ENCODE data around the gene LRIG1. TPM values are rescaled to one million over a fixed set of nuclear protein-coding genes. Genes with fewer than 3 reads are reported as not detected.

Gene LRIG1
- total RNA-seq, 5 donors from 2014 or later (not counting 1 experiment from before 2014, with no cell fraction given): 33.5 to 49.8 (median 41.1) TPM

DNA sequence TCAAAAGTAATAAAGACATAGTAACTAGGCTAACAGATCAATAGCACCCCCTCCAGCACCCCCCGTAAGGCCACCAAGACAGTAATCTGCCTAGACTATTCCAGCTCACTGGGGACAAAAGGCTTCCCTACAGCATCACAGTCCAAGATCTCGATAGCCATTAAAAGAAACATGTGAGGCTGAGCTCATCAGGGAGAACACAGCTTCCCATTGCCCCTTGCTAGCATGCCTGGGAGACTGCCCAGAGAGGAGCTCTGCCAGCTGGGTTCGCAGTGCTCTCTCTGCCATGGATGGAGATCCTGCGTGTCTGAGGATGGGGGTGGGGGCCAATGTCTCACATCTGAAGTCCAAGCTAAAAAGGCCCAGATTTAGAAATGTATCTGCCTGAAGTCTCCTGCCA lies 17.8 kb downstream of the LRIG1 start:
- ChIA-PET CTCF (interaction anchor here (0.6 to 1.4 kb wide), 5 partner anchors 9 to 339 kb away, joined by 3 to 4 read pairs (median 3); no protein-coding TSS in a partner anchor), POLR2A (interaction anchor here (0.6 kb wide), 3 partner anchors 11 to 37 kb away, joined by 3 to 9 read pairs (median 3); no protein-coding TSS in a partner anchor)
- DNase-seq (no peak), ATAC-seq (replicated peaks in 1 of 4) (no peak)
- Histone ChIP-seq H3K36me3 (ENCODE audit: control insufficient read depth in 2 of 2, extremely low read depth in 1 of 2, insufficient read depth in 1 of 2, low read length in 1 of 2) (no peaks in the 10 kb centered on the region), H3K4me3 (ENCODE audit: control insufficient read depth in 1 of 2, extremely low read depth in 1 of 2, low read length in 1 of 2) (no peak overlapping the region), H3K4me1 (ENCODE audit: control insufficient read depth in 1 of 2, extremely low read depth in 1 of 2, insufficient read depth in 2 of 2, low read length in 2 of 2) (peaks cover 19 to 33% of the 10 kb centered on the region in 2 experiments), H3K27ac (ENCODE audit: low read length) (no peak overlapping the region), H3K9me3 (no peaks in the 10 kb centered on the region), H3K27me3 (replicated peaks in 1 of 2; ENCODE audit: control insufficient read depth in 2 of 2, extremely low read depth in 1 of 2, insufficient read depth in 2 of 2, low read length in 1 of 2) (no peaks in the 10 kb centered on the region)
- Mint-ChIP-seq H3K36me3 (peaks cover 14% of the 10 kb centered on the region), H3K4me3 (peak overlapping the region; percentile 49 to 63 (median 54)), H3K27ac (peak overlapping the region; percentile 79 to 88), H3K4me1 (peaks cover 42 to 89% (median 47%) of the 10 kb centered on the region in 3 donors), H3K27me3 (no peaks in the 10 kb centered on the region), H3K9me3 (no peaks in the 10 kb centered on the region)
- WGBS (ENCODE audit: insufficient coverage): 93% methylated on average over 4 of the region's 4 CpGs

DNA sequence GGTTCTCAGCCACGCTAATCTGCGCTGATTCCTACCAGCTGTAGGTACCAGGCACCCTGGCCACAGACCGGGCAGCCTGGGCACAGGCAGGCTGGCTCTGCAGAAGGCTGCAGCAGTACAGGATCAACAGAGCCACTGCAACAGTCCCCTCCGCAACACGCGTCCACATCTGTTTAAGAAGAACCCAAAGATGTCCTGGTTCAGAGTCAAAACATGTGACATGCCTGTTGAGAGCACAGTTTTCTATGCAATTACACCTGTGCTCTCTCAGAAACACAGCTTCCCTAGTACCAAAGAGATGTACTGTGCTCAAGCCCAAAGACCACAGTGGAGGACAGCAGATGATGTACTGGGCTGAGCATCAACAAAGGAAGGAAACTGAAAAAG lies 18.8 kb downstream of the LRIG1 start:
- Mint-ChIP-seq H3K9me3 (no peaks in the 10 kb centered on the region), H3K4me1 (peaks cover 36 to 92% (median 39%) of the 10 kb centered on the region in 3 donors)
- WGBS (ENCODE audit: insufficient coverage): 78% methylated on average over 6 of the region's 6 CpGs

DNA sequence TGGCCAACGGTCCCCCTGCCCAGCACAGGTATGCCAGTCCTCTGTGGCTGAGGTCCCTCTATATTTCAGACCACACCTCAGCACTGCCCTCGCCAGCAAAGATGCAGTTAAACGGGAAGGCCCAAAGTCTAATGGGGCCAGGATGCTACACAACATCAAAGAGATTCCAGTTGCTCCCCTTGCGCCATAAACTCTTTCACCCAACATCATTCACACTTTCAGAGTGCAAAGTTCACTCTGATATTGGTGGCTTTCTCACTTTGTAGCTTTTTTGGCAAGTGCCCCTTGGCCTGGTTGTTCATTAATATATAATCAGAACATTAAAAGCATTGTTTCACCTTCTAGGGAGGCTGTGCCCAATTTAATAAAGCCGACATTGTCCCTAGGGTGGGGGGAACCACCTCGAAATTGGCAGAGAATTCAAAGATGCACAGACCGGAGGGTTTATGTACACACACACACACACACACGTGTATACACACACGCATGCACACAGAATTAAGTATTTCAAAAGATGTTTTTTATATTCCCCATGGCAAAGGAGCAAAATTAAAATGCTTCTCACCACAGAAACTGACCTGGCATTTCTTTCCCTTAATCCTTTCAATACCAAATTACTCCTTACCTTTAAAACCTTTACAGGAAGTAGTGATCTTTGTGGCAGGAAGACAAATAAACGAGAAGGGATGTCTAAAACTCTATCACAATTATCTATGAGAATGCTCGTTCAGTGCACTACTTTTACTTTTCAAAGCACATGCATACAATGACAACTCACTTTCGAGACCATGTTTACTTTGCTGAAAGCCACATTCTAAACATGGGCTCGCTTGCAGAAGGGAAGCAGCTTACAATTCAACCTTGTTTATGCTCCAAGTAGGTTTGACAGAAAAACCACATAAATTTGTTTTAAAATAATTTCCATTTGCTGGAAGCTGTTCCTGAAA lies 19.5 kb downstream of the LRIG1 start:
- Histone ChIP-seq H3K4me1 (ENCODE audit: control insufficient read depth in 1 of 2, extremely low read depth in 1 of 2, insufficient read depth in 2 of 2, low read length in 2 of 2) (peaks cover 19 to 36% of the 10 kb centered on the region in 2 experiments), H3K4me3 (ENCODE audit: control insufficient read depth in 1 of 2, extremely low read depth in 1 of 2, low read length in 1 of 2) (peak overlapping the region in 1 of 2 donors; percentile 6), H3K36me3 (ENCODE audit: control insufficient read depth in 2 of 2, extremely low read depth in 1 of 2, insufficient read depth in 1 of 2, low read length in 1 of 2) (no peaks in the 10 kb centered on the region), H3K9me3 (no peaks in the 10 kb centered on the region), H3K27me3 (replicated peaks in 1 of 2; ENCODE audit: control insufficient read depth in 2 of 2, extremely low read depth in 1 of 2, insufficient read depth in 2 of 2, low read length in 1 of 2) (no peaks in the 10 kb centered on the region), H3K27ac (ENCODE audit: low read length) (peak overlapping the region; percentile 50)
- Mint-ChIP-seq H3K36me3 (peaks cover 14% of the 10 kb centered on the region), H3K4me1 (peaks cover 30 to 86% (median 33%) of the 10 kb centered on the region in 3 donors), H3K27ac (peak overlapping the region; percentile 88 to 93), H3K4me3 (peak overlapping the region; percentile 65 to 78 (median 75)), H3K27me3 (no peaks in the 10 kb centered on the region), H3K9me3 (no peaks in the 10 kb centered on the region)
- ChIA-PET POLR2A (interaction anchor here in 1 of 2 donors (0.9 kb wide), 1 partner anchor 9 kb away, joined by 4 read pairs; no protein-coding TSS in a partner anchor), CTCF (interaction anchor here in 1 of 2 donors (1.0 to 1.4 kb wide), 2 partner anchors 11 to 13 kb away, joined by 3 read pairs; no protein-coding TSS in a partner anchor)
- WGBS (ENCODE audit: insufficient coverage): 13% methylated on average over 7 of the region's 13 CpGs
- ATAC-seq (replicated peaks in 1 of 4) (peak in 3 of 4 experiments; percentile 28 to 36 (median 32)), DNase-seq (no peak)

More for the DNA sequence above, 18.8 kb downstream of the LRIG1 start:
- Mint-ChIP-seq H3K27me3 (no peaks in the 10 kb centered on the region), H3K36me3 (peaks cover 14% of the 10 kb centered on the region), H3K4me3 (peak overlapping the region; percentile 65 to 78 (median 75)), H3K27ac (peak overlapping the region; percentile 88 to 93)
- no peaks in the 10 kb centered on the region for H3K9me3 ChIP-seq
- H3K36me3 ChIP-seq (ENCODE audit: control insufficient read depth in 2 of 2, extremely low read depth in 1 of 2, insufficient read depth in 1 of 2, low read length in 1 of 2): no peaks in the 10 kb centered on the region
- peak overlapping the region; percentile 50 for H3K27ac ChIP-seq (ENCODE audit: low read length)
- peaks cover 19 to 36% of the 10 kb centered on the region in 2 experiments for H3K4me1 ChIP-seq (ENCODE audit: control insufficient read depth in 1 of 2, extremely low read depth in 1 of 2, insufficient read depth in 2 of 2, low read length in 2 of 2)
- CTCF ChIA-PET: interaction anchor here in 1 of 2 donors (1.4 kb wide), 2 partner anchors 8 to 10 kb away, joined by 3 to 4 read pairs; no protein-coding TSS in a partner anchor
- H3K27me3 ChIP-seq (replicated peaks in 1 of 2; ENCODE audit: control insufficient read depth in 2 of 2, extremely low read depth in 1 of 2, insufficient read depth in 2 of 2, low read length in 1 of 2): no peaks in the 10 kb centered on the region
- no peak for DNase-seq
- H3K4me3 ChIP-seq (ENCODE audit: control insufficient read depth in 1 of 2, extremely low read depth in 1 of 2, low read length in 1 of 2): no peak overlapping the region
- no peak for ATAC-seq (replicated peaks in 1 of 4)
- POLR2A ChIA-PET: interaction anchor here in 1 of 2 donors (0.5 kb wide), 1 partner anchor 12 kb away, joined by 8 read pairs; no protein-coding TSS in a partner anchor

DNA sequence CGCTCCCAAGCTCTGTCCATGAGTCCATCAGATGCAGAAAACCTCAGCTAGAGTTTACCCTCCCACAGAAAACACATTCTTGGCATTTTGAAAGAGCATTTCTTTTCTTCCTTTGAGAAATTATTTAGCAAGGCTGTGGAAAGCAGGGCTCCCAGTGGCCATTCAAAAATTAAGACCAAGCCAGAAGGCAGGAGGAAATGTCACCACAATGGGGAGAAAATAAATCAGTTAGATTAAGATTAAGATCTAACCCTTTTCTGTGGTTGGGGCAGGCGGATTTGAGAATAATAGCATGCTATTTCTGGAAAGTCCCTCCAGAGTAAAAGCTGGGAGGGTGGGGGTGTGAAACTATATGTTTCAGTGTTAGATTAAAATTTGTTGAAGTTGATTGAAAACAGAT lies 20.2 kb downstream of the LRIG1 start:
- ChIA-PET CTCF (interaction anchor here in 1 of 2 donors (1.0 to 1.4 kb wide), 2 partner anchors 11 to 13 kb away, joined by 3 read pairs; no protein-coding TSS in a partner anchor), POLR2A (interaction anchor here in 1 of 2 donors (0.9 kb wide), 1 partner anchor 10 kb away, joined by 4 read pairs; no protein-coding TSS in a partner anchor)
- H3K4me3 ChIP-seq (ENCODE audit: control insufficient read depth in 1 of 2, extremely low read depth in 1 of 2, low read length in 1 of 2): peak overlapping the region in 1 of 2 donors; percentile 6
- no peaks in the 10 kb centered on the region for H3K27me3 ChIP-seq (replicated peaks in 1 of 2; ENCODE audit: control insufficient read depth in 2 of 2, extremely low read depth in 1 of 2, insufficient read depth in 2 of 2, low read length in 1 of 2)
- Mint-ChIP-seq H3K27me3 (no peaks in the 10 kb centered on the region), H3K4me3 (peak overlapping the region; percentile 65 to 78 (median 75)), H3K36me3 (peaks cover 12% of the 10 kb centered on the region), H3K27ac (peak overlapping the region; percentile 88 to 93), H3K9me3 (no peaks in the 10 kb centered on the region), H3K4me1 (peaks cover 26 to 79% (median 26%) of the 10 kb centered on the region in 3 donors)
- 71% methylated on average over 1 of the region's 2 CpGs for WGBS (ENCODE audit: insufficient coverage)
- ATAC-seq (replicated peaks in 1 of 4): peak; percentile 21 to 83 (median 49)
- H3K4me1 ChIP-seq (ENCODE audit: control insufficient read depth in 1 of 2, extremely low read depth in 1 of 2, insufficient read depth in 2 of 2, low read length in 2 of 2): peaks cover 19 to 36% of the 10 kb centered on the region in 2 experiments
- no peaks in the 10 kb centered on the region for H3K9me3 ChIP-seq
- H3K36me3 ChIP-seq (ENCODE audit: control insufficient read depth in 2 of 2, extremely low read depth in 1 of 2, insufficient read depth in 1 of 2, low read length in 1 of 2): no peaks in the 10 kb centered on the region
- peak in 20 of 35 experiments; percentile 12 to 75 (median 36) for DNase-seq
- peak overlapping the region; percentile 50 for H3K27ac ChIP-seq (ENCODE audit: low read length)

DNA sequence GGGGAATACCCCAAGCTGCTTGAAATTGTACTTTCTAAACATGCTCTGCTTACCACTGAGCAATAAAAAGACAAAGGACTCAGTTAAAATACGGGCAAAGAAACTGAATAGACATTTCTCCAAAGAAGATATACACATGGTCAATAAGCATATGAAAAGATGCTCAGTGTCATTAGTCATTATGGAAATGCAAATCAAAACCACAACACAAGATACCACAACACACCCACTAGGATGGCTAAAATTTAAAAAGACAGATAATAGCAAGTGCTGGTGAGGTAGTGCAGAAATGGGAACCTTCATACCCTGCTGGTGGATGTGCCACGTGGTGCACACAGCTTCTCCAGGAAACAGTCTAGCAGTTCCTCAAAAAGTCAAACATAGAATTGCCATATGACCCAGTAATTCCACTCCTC lies 21.3 kb downstream of the LRIG1 start:
- Mint-ChIP-seq H3K27me3 (no peaks in the 10 kb centered on the region), H3K36me3 (peaks cover 7% of the 10 kb centered on the region), H3K4me1 (peaks cover 19 to 73% (median 19%) of the 10 kb centered on the region in 3 donors), H3K4me3 (peak overlapping the region in 1 of 3 donors; percentile 2), H3K27ac (no peak overlapping the region), H3K9me3 (no peaks in the 10 kb centered on the region)
- Histone ChIP-seq H3K27ac (ENCODE audit: low read length) (no peak overlapping the region), H3K4me3 (ENCODE audit: control insufficient read depth in 1 of 2, extremely low read depth in 1 of 2, low read length in 1 of 2) (no peak overlapping the region), H3K27me3 (replicated peaks in 1 of 2; ENCODE audit: control insufficient read depth in 2 of 2, extremely low read depth in 1 of 2, insufficient read depth in 2 of 2, low read length in 1 of 2) (no peaks in the 10 kb centered on the region), H3K4me1 (ENCODE audit: control insufficient read depth in 1 of 2, extremely low read depth in 1 of 2, insufficient read depth in 2 of 2, low read length in 2 of 2) (peaks cover 19 to 37% of the 10 kb centered on the region in 2 experiments), H3K9me3 (no peaks in the 10 kb centered on the region), H3K36me3 (ENCODE audit: control insufficient read depth in 2 of 2, extremely low read depth in 1 of 2, insufficient read depth in 1 of 2, low read length in 1 of 2) (no peaks in the 10 kb centered on the region)
- ChIA-PET POLR2A (no interaction called here), CTCF (interaction anchor here in 1 of 2 donors (0.5 kb wide), 1 partner anchor 21 kb away, joined by 4 read pairs; no protein-coding TSS in a partner anchor)
- no CpG with 5 or more reads among the region's 2 CpGs for WGBS (ENCODE audit: insufficient coverage)
- ATAC-seq (replicated peaks in 1 of 4): no peak
- DNase-seq: no peak

DNA sequence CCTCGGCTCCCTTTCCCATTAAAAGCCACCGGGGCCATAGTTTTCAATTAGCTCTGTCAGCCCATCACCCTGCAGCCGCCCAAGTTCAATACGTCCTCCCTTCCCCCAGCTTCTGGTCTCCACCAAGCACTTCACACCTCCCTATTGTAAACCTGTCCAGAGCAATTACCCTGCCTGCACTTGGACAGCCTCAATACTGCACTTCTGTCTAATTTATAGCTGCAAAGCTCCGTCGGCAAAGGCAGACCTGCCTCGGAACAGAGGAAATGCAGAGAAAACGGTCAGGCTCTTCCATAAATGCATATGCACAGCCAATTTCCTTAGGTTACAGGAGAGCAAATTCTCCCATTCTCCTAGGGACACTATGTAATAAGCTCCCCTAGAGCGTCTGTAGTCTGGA lies 21.9 kb downstream of the LRIG1 start:
- peak overlapping the region in 1 of 3 donors; percentile 2 for H3K4me3 Mint-ChIP-seq
- Histone ChIP-seq H3K4me1 (ENCODE audit: control insufficient read depth in 1 of 2, extremely low read depth in 1 of 2, insufficient read depth in 2 of 2, low read length in 2 of 2) (peaks cover 19 to 41% of the 10 kb centered on the region in 2 experiments), H3K27ac (ENCODE audit: low read length) (no peak overlapping the region), H3K4me3 (ENCODE audit: control insufficient read depth in 1 of 2, extremely low read depth in 1 of 2, low read length in 1 of 2) (no peak overlapping the region), H3K27me3 (replicated peaks in 1 of 2; ENCODE audit: control insufficient read depth in 2 of 2, extremely low read depth in 1 of 2, insufficient read depth in 2 of 2, low read length in 1 of 2) (no peaks in the 10 kb centered on the region), H3K36me3 (ENCODE audit: control insufficient read depth in 2 of 2, extremely low read depth in 1 of 2, insufficient read depth in 1 of 2, low read length in 1 of 2) (no peaks in the 10 kb centered on the region), H3K9me3 (no peaks in the 10 kb centered on the region)
- DNase-seq (no peak), ATAC-seq (replicated peaks in 1 of 4) (no peak)
- no peaks in the 10 kb centered on the region for H3K27me3 Mint-ChIP-seq
- POLR2A ChIA-PET: no interaction called here
- no peaks in the 10 kb centered on the region for H3K9me3 Mint-ChIP-seq
- H3K27ac Mint-ChIP-seq: no peak overlapping the region
- CTCF ChIA-PET: interaction anchor here (0.5 to 0.7 kb wide), 4 partner anchors 8 to 343 kb away, joined by 3 to 4 read pairs (median 3); no protein-coding TSS in a partner anchor
- peaks cover 7% of the 10 kb centered on the region for H3K36me3 Mint-ChIP-seq
- peaks cover 13 to 70% (median 15%) of the 10 kb centered on the region in 3 donors for H3K4me1 Mint-ChIP-seq
- 97% methylated on average over 9 of the region's 9 CpGs for WGBS (ENCODE audit: insufficient coverage)

Data from T-cell (primary cell).